ENCODE measurements around the gene RALGAPB. TPM values are rescaled to one million over a fixed set of nuclear protein-coding genes. Genes with fewer than 3 reads are reported as not detected.

Gene RALGAPB
- total and polyA plus RNA-seq, 2 of the 13 experiments (the other 11 are each of a cell fraction or from before 2014, with no cell fraction given), result 17.6 to 30.6 TPM

- TF ChIP-seq, protein P1, sequence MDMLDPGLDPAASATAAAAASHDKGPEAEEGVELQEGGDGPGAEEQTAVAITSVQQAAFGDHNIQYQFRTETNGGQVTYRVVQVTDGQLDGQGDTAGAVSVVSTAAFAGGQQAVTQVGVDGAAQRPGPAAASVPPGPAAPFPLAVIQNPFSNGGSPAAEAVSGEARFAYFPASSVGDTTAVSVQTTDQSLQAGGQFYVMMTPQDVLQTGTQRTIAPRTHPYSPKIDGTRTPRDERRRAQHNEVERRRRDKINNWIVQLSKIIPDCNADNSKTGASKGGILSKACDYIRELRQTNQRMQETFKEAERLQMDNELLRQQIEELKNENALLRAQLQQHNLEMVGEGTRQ (IDR thresholded peaks at IDR 0.05; ENCODE audit: low read depth, low read length), result no peak
- TF ChIP-seq, protein P1 (CRISPR knock-in tag; IDR thresholded peaks at IDR 0.05; ENCODE audit: borderline replicate concordance), result peak; percentile 64; the same call in 1 of the 2 replicates
- TF ChIP-seq ZFX (CRISPR knock-in tag; IDR thresholded peaks at IDR 0.05; ENCODE audit: low read depth) (peak; percentile 100), SRSF9 (IDR thresholded peaks at IDR 0.05; ENCODE audit: borderline replicate concordance, insufficient read depth, low read depth, low read length, poor library complexity, severe bottlenecking) (no peak), MTA3 (CRISPR knock-in tag; IDR thresholded peaks at IDR 0.05) (0 out of 2 replicates have a peak, but pooled peaks have one; percentile 20), MED13 (CRISPR knock-in tag; IDR thresholded peaks at IDR 0.05) (peak; percentile 64; the same call in 1 of the 2 replicates), ZNF274 (CRISPR knock-in tag; IDR thresholded peaks at IDR 0.05) (peak; percentile 96), CREB1 (IDR thresholded peaks at IDR 0.05) (peak; percentile 77), CREB1 (CRISPR knock-in tag; IDR thresholded peaks at IDR 0.05) (peak; percentile 88), ZNF282 (IDR thresholded peaks at IDR 0.05; ENCODE audit: partially characterized antibody) (no peak), ZKSCAN5 (CRISPR knock-in tag; IDR thresholded peaks at IDR 0.05) (no peak; the same call in 1 of the 2 replicates), HOXA5 (CRISPR knock-in tag; IDR thresholded peaks at IDR 0.05) (peak; percentile 98), SOX13 (IDR thresholded peaks at IDR 0.05) (no peak; the same call in 1 of the 2 replicates), SOX13 (CRISPR knock-in tag; conservative IDR thresholded peaks at IDR 0.05 in 1 of 2, IDR thresholded peaks at IDR 0.05 in 1 of 2) (peak in 1 of 2 experiments; percentile 77; a peak in 2 of 4 replicates), ZC3H4 (CRISPR knock-in tag; IDR thresholded peaks at IDR 0.05; ENCODE audit: borderline replicate concordance) (peak; percentile 88; the same call in 1 of the 2 replicates), ZNF792 (CRISPR knock-in tag; IDR thresholded peaks at IDR 0.05) (peak; percentile 98), ZFAT (CRISPR knock-in tag; conservative IDR thresholded peaks at IDR 0.05) (0 out of 2 replicates have a peak, but pooled peaks have one; percentile 49), HMGXB4 (CRISPR knock-in tag; IDR thresholded peaks at IDR 0.05; ENCODE audit: borderline replicate concordance in 1 of 2, low read depth in 1 of 2) (peak; percentile 100), ATF7 (IDR thresholded peaks at IDR 0.05) (no peak), ATF7 (CRISPR knock-in tag; IDR thresholded peaks at IDR 0.05) (peak; percentile 77; the same call in 1 of the 2 replicates), ZNF225 (CRISPR knock-in tag; IDR thresholded peaks at IDR 0.05) (peak; percentile 97), STAT5B (CRISPR knock-in tag; IDR thresholded peaks at IDR 0.05) (peak; percentile 92)
- TF ChIP-seq, protein P2, sequence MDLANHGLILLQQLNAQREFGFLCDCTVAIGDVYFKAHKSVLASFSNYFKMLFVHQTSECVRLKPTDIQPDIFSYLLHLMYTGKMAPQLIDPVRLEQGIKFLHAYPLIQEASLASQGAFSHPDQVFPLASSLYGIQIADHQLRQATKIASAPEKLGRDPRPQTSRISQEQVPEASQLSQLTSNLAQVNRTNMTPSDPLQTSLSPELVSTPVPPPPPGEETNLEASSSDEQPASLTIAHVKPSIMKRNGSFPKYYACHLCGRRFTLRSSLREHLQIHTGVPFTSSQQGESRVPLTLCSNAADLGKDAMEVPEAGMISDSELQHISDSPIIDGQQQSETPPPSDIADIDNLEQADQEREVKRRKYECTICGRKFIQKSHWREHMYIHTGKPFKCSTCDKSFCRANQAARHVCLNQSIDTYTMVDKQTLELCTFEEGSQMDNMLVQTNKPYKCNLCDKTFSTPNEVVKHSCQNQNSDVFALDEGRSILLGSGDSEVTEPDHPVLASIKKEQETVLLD (CRISPR knock-in tag; IDR thresholded peaks at IDR 0.05; ENCODE audit: low read depth), result peak; percentile 90
- TF ChIP-seq, protein P3, sequence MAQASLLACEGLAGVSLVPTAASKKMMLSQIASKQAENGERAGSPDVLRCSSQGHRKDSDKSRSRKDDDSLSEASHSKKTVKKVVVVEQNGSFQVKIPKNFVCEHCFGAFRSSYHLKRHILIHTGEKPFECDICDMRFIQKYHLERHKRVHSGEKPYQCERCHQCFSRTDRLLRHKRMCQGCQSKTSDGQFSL (CRISPR knock-in tag; IDR thresholded peaks at IDR 0.05), result peak; percentile 87
Measured at GRCh38 chr20:38446441-38447209, 26.0 kb upstream of the RALGAPB start (continued).
